ENCODE results near the gene WBP2.

DNA sequence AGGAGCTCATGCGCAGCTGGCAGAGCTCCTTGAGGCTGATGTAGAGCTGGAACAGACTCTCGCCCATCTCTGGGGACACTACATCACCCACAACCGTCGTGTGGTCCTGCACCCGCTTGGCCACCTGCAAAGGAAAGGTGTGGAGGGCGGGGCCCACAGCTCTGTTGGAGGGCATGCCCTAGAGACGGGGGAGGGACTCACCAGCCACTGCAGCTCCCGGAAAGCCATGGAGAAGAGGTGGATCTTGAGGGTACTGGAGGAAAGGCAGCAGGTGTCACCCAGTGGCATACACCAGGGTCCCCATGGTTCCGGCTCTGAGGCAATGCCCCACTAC lies 19.5 kb downstream of the WBP2 start:
- TF ChIP-seq, protein P1, sequence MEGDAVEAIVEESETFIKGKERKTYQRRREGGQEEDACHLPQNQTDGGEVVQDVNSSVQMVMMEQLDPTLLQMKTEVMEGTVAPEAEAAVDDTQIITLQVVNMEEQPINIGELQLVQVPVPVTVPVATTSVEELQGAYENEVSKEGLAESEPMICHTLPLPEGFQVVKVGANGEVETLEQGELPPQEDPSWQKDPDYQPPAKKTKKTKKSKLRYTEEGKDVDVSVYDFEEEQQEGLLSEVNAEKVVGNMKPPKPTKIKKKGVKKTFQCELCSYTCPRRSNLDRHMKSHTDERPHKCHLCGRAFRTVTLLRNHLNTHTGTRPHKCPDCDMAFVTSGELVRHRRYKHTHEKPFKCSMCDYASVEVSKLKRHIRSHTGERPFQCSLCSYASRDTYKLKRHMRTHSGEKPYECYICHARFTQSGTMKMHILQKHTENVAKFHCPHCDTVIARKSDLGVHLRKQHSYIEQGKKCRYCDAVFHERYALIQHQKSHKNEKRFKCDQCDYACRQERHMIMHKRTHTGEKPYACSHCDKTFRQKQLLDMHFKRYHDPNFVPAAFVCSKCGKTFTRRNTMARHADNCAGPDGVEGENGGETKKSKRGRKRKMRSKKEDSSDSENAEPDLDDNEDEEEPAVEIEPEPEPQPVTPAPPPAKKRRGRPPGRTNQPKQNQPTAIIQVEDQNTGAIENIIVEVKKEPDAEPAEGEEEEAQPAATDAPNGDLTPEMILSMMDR (conservative IDR thresholded peaks at IDR 0.05; ENCODE audit: low read depth, low read length): no peak
- TF ChIP-seq EZH2phosphoT487 (IDR thresholded peaks at IDR 0.05; ENCODE audit: borderline replicate concordance, low read length) (no peak), EZH2 (IDR thresholded peaks at IDR 0.05; ENCODE audit: low read length, unreplicated experiment) (no peak)
